ENCODE data around the gene RXRA.

Gene RXRA

DNA sequence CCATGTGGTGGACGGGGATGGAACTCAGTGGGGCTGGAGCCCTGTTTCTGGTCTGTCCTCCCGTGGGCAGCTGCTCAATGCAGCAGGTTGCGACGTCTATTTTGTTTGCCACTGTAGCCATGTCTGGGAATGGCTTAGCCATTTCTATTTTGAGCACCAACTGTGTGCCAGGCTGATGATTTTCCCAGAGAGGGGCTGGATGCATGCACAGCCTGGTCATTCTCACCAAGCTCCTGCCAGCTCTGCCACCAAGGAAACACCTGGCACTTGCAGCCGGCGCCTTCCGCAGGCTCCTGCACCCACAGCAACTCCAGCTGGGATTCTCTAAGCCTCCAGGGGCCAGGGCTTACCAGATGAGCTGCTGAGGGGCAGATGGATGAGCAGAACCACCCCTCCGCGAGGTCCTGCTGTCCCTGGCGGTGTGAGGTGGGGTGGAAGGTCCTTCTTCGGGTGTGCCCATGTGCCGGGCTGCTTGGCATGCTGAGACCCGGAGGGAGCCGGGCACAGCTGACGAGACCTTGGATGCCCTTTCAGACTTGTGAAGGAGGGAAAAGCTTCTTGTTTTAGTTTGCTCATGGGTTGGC is 151.2 kb downstream of the RXRA start:
- Histone ChIP-seq H3K4me3 (ENCODE audit: low read depth in 1 of 2, low read length in 2 of 2) (no peak overlapping the region), H4K20me1 (ENCODE audit: insufficient read depth, low read length) (no peaks in the 10 kb centered on the region), H3K4me1 (ENCODE audit: insufficient read depth, low read length) (no peaks in the 10 kb centered on the region), H2AFZ (ENCODE audit: low read depth, low read length) (no peak overlapping the region), H3K27ac (ENCODE audit: low read length) (no peak overlapping the region), H3K9ac (ENCODE audit: low read depth, low read length) (no peak overlapping the region), H3K79me2 (ENCODE audit: insufficient read depth, low read length) (no peaks in the 10 kb centered on the region), H3K4me2 (ENCODE audit: insufficient read depth, low read length) (no peak overlapping the region), H3K36me3 (ENCODE audit: insufficient read depth, low read length) (no peaks in the 10 kb centered on the region), H3K27me3 (ENCODE audit: insufficient read depth, low read length, poor library complexity) (no peaks in the 10 kb centered on the region), H3K9me3 (ENCODE audit: insufficient read depth, low read length, severe bottlenecking) (no peaks in the 10 kb centered on the region)
- DNase-seq (no peak), ATAC-seq (ENCODE audit: insufficient read depth, low read depth) (no peak)
- TF ChIP-seq, protein P1, sequence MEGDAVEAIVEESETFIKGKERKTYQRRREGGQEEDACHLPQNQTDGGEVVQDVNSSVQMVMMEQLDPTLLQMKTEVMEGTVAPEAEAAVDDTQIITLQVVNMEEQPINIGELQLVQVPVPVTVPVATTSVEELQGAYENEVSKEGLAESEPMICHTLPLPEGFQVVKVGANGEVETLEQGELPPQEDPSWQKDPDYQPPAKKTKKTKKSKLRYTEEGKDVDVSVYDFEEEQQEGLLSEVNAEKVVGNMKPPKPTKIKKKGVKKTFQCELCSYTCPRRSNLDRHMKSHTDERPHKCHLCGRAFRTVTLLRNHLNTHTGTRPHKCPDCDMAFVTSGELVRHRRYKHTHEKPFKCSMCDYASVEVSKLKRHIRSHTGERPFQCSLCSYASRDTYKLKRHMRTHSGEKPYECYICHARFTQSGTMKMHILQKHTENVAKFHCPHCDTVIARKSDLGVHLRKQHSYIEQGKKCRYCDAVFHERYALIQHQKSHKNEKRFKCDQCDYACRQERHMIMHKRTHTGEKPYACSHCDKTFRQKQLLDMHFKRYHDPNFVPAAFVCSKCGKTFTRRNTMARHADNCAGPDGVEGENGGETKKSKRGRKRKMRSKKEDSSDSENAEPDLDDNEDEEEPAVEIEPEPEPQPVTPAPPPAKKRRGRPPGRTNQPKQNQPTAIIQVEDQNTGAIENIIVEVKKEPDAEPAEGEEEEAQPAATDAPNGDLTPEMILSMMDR (IDR thresholded peaks at IDR 0.05; ENCODE audit: borderline replicate concordance, extremely low read depth, low read length, poor library complexity, severe bottlenecking), result no peak
- TF ChIP-seq EZH2 (IDR thresholded peaks at IDR 0.05; ENCODE audit: borderline replicate concordance, low read depth, low read length, severe bottlenecking), result no peak

DNA sequence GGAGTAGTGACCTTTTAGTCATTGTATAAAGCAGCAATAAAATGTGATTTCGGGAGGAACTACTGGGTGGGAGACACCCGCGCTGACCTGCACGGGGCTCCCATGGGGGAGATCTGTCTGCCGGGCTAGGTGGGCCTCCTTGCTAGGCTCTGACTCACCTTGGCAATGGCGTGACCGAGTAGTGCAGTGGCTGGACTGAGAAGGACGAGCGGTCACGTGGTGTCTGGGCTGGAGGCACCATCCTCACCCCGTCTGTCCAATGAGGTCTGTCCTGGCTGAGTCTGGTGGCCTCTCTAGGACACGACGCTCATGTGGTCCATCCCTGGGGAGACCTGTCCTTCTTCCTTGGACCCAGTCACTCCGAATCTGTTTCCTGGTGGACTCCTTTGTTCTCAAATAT is 151.7 kb downstream of the RXRA start:
- H2AFZ ChIP-seq (ENCODE audit: low read depth, low read length), result no peak overlapping the region
- DNase-seq (no peak), ATAC-seq (ENCODE audit: insufficient read depth, low read depth) (no peak)
- no peaks in the 10 kb centered on the region for H3K79me2 ChIP-seq (ENCODE audit: insufficient read depth, low read length)
- H3K9me3 ChIP-seq (ENCODE audit: insufficient read depth, low read length, severe bottlenecking), result no peaks in the 10 kb centered on the region
- no peak overlapping the region for H3K27ac ChIP-seq (ENCODE audit: low read length)
- no peaks in the 10 kb centered on the region for H3K27me3 ChIP-seq (ENCODE audit: insufficient read depth, low read length, poor library complexity)
- H3K36me3 ChIP-seq (ENCODE audit: insufficient read depth, low read length), result no peaks in the 10 kb centered on the region
- H3K4me1 ChIP-seq (ENCODE audit: insufficient read depth, low read length), result no peaks in the 10 kb centered on the region
- no peak for TF ChIP-seq EZH2 (IDR thresholded peaks at IDR 0.05; ENCODE audit: borderline replicate concordance, low read depth, low read length, severe bottlenecking)
- TF ChIP-seq, protein P1 (IDR thresholded peaks at IDR 0.05; ENCODE audit: borderline replicate concordance, extremely low read depth, low read length, poor library complexity, severe bottlenecking), result no peak
- H3K9ac ChIP-seq (ENCODE audit: low read depth, low read length), result no peak overlapping the region
- no peak overlapping the region for H3K4me2 ChIP-seq (ENCODE audit: insufficient read depth, low read length)
- no peak overlapping the region for H3K4me3 ChIP-seq (ENCODE audit: low read depth in 1 of 2, low read length in 2 of 2)
- no peaks in the 10 kb centered on the region for H4K20me1 ChIP-seq (ENCODE audit: insufficient read depth, low read length)

DNA sequence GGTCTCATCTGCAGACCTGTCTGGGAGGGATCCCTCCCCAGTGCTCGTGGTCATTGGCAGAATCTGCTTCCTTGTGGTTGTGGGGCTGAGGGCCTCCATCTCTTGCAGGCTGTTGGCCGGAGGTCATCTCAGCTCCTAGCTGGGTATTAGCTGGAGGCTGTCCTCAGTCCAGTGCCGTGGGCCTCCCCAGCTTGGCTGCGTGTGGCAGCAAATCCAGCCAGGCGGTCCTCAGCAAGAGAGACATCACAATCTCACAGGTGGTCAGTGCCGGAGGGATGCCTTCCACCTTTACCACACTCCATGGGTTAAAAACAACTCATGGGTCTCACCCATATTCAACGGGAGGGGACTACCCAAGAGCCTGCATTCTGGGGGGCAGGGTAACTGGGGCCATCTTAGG is 155.5 kb downstream of the RXRA start:
- H4K20me1 ChIP-seq (ENCODE audit: insufficient read depth, low read length), result no peaks in the 10 kb centered on the region
- H3K79me2 ChIP-seq (ENCODE audit: insufficient read depth, low read length), result no peaks in the 10 kb centered on the region
- DNase-seq, result no peak
- no peak overlapping the region for H3K27ac ChIP-seq (ENCODE audit: low read length)
- H3K9ac ChIP-seq (ENCODE audit: low read depth, low read length), result no peak overlapping the region
- ATAC-seq (ENCODE audit: insufficient read depth, low read depth), result no peak
- no peaks in the 10 kb centered on the region for H3K4me1 ChIP-seq (ENCODE audit: insufficient read depth, low read length)
- TF ChIP-seq EZH2 (IDR thresholded peaks at IDR 0.05; ENCODE audit: borderline replicate concordance, low read depth, low read length, severe bottlenecking), result no peak
- TF ChIP-seq, protein P1 (IDR thresholded peaks at IDR 0.05; ENCODE audit: borderline replicate concordance, extremely low read depth, low read length, poor library complexity, severe bottlenecking), result no peak
- no peaks in the 10 kb centered on the region for H3K9me3 ChIP-seq (ENCODE audit: insufficient read depth, low read length, severe bottlenecking)
- H3K4me2 ChIP-seq (ENCODE audit: insufficient read depth, low read length), result no peak overlapping the region
- H2AFZ ChIP-seq (ENCODE audit: low read depth, low read length), result no peak overlapping the region
- no peaks in the 10 kb centered on the region for H3K36me3 ChIP-seq (ENCODE audit: insufficient read depth, low read length)
- no peak overlapping the region for H3K4me3 ChIP-seq (ENCODE audit: low read depth in 1 of 2, low read length in 2 of 2)
- H3K27me3 ChIP-seq (ENCODE audit: insufficient read depth, low read length, poor library complexity), result no peaks in the 10 kb centered on the region

DNA sequence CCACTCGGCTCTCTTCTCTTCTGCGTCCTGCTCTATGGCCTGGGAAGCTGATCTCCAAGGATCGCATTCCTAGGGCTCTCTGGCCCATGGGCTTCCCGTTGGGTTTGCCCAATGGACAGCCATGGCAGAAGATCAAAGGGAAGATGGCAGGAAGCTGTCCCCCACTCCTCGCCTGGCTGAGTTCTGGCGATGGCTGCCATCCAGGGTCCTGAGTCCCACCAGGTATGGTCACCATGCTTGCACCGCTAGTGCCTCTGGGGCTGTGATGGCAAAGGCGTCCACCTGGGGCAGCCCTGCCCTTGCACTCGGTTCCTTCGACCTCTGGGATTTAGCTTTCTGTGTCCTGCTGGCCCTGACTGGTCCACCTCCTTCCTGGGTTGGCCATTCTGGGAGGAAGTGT is 156.0 kb downstream of the RXRA start:
- Histone ChIP-seq H2AFZ (ENCODE audit: low read depth, low read length) (no peak overlapping the region), H3K4me3 (ENCODE audit: low read depth in 1 of 2, low read length in 2 of 2) (no peak overlapping the region), H3K4me2 (ENCODE audit: insufficient read depth, low read length) (no peak overlapping the region), H3K36me3 (ENCODE audit: insufficient read depth, low read length) (no peaks in the 10 kb centered on the region), H3K27me3 (ENCODE audit: insufficient read depth, low read length, poor library complexity) (no peaks in the 10 kb centered on the region), H4K20me1 (ENCODE audit: insufficient read depth, low read length) (no peaks in the 10 kb centered on the region), H3K4me1 (ENCODE audit: insufficient read depth, low read length) (no peaks in the 10 kb centered on the region), H3K27ac (ENCODE audit: low read length) (no peak overlapping the region), H3K9me3 (ENCODE audit: insufficient read depth, low read length, severe bottlenecking) (no peaks in the 10 kb centered on the region), H3K79me2 (ENCODE audit: insufficient read depth, low read length) (no peaks in the 10 kb centered on the region), H3K9ac (ENCODE audit: low read depth, low read length) (no peak overlapping the region)
- TF ChIP-seq EZH2 (IDR thresholded peaks at IDR 0.05; ENCODE audit: borderline replicate concordance, low read depth, low read length, severe bottlenecking), result no peak
- TF ChIP-seq, protein P1 (IDR thresholded peaks at IDR 0.05; ENCODE audit: borderline replicate concordance, extremely low read depth, low read length, poor library complexity, severe bottlenecking), result no peak
- DNase-seq, result no peak
- no peak for ATAC-seq (ENCODE audit: insufficient read depth, low read depth)
